Activated CD8-positive, alpha-beta memory T cell treated with anti-CD3 and anti-CD28 coated beads, Interleukin-2, amount 50 U/mL, for 24 hours (primary cell): ENCODE results near the gene CUX1.
"Not testable (repeated sequence)": the region's sequence is repeated elsewhere in the genome, so short reads cannot be mapped to it uniquely, and the experiment has no call there.

Source experiments
- DNase-seq: peaks from one replicate; pipeline ENCODE4 v3.0.0-alpha.2; 2020; ENCODE audit errors: extremely low read depth

CUX1 gene

DNA sequence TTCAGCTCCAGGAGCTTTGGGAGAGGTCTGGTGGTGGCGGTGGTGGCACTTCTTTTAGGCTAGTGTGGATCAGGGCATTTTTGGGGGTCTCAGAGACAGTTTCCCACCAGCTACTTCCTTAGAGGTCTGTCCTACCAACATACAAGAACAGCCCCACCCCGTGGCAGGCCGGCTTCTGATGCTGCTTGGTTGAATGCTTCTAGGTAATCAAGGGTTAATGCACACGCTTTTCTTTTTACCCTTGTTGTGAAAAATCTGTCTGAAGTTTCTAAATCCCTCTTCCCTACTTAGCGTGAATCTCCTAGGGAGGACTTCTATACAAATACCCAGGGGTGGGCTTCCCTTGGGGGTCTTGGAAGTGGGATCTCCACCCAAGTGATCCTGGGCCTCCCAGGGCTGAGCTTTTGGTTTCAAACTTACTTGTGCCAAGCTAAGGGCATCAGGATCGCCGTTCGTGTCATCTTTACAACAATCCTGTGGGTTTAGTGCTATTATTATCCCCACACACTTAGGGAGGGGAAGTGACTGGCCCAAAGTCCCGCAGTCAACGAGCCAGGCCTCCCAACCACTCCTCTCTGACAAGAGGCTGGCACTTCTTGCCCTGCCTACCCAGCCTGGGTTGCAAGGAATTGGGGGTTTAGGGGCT, 471.0 kb downstream of the CUX1 start:
- DNase-seq, result no peak

DNA sequence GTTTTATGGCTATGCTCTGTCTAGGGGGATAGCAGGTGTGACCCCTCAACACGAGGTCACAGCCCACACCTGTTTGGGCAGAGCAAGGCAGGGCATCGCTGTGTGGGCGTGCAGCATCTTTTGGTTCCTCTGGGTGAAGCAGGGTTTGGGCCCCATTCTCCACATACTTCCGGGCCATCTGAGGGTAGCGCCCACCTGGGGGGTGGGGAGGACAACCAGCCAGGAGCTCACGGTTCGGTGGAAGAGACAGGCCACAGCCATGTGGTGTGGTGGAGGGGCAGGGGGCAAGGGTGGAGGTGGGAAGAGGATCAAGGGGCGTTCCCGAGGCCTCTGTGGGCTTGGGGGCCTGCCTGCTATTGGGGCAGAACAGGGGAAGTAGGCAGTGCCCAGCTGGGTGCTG, 471.6 kb downstream of the CUX1 start:
- DNase-seq, result no peak

- DNase-seq, result no peak
These were observed 473.9 kb downstream of the CUX1 start for GRCh38 chr7:102291056-102291915.

- no peak for DNase-seq
These were observed 474.5 kb downstream of the CUX1 start for GRCh38 chr7:102291916-102292267.

- DNase-seq, result no peak
These were observed 475.7 kb downstream of the CUX1 start for GRCh38 chr7:102292813-102293798.

DNA sequence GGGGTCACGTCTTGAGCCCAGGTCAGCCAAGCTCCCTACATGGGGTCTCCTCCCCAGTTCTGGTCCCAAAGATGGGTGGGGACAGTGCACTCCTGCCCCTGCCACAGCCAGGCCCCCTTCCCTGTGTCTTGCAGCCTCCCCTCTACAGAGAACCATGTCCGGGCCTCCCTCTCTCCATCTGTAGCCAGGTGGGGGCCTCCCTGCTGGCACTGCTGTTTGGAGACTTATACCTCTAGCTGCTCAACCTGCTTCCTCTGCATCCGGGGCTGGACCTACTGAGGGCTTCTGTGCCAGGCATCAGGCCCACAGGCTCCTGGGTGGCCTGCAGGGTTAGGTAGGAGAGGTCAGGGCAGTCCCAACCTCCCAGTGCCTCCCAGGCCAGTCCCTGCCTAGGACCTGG, 477.2 kb downstream of the CUX1 start:
- DNase-seq, result no peak

DNA sequence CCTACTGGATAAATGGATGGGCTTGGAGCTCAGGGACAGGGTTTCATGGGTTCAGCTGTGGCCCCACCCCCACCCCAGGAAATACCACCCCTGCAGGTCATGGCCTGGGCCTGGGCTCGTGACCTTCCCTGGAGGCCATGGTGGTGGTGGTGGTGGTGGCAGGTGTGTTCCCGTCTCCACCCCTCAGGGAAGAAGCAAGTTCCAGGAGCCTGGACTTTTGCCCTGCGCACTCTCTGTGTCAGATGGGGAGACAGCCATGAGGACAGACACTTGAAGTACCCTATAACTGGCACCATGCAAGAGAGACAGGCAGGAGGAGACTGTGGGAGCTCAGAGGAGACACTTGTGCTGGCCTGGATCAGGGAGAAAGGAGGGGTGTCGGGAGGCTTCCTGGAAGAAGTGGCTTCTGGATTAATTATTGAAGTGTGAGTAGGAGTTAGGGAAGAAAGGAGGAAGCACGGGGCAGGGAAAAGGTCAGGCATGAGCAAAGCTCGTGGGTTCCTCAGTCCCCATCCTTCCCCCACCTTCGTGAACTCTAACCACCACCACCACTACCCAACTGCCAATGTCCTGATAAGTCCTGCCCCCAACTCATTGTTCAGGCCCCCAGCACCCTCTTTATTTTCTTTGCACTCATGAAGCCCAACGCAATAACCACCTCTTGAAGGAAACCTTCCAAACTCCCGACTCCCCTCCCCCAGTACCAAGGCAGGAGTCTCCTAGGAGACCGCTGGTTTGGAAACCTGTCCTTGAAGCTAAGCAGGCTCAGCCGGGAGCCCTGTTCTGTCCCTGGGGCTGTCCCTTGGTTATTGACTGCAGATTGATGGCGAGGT, 478.1 kb downstream of the CUX1 start:
- DNase-seq, result no peak

DNA sequence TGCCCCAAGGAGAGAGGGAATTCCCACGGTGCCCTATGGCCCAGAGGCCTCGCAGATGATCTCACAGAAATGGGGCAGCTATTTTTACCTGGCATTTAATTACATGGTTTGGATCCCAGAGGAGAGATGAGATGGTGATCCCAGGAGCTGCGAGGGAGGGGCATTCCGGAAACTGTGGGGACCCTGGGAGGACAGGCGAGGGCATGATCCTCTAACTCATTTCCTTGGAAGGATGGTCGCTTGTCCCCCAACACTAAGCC, 478.7 kb downstream of the CUX1 start:
- DNase-seq, result no peak

DNA sequence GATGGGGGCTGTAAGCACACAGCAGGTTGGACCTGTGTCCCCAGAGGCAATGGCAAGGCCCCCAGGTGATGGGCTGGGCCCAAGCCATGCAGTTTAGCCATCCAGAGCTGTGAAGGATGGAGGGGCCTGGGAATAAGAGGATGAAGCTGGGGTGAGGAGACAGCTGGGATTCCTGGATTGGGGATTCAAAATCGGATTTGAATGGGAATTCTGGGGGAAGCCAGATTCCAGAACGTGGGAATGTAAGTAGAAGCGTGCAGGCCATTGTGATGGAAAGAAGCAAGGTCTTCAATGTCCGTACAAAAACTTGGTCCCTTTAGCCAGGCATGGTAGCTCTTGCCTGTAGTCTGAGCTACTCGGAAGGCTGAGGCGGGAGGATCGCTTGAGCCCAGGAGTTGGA, 479.1 kb downstream of the CUX1 start:
- DNase-seq, result no peak

DNA sequence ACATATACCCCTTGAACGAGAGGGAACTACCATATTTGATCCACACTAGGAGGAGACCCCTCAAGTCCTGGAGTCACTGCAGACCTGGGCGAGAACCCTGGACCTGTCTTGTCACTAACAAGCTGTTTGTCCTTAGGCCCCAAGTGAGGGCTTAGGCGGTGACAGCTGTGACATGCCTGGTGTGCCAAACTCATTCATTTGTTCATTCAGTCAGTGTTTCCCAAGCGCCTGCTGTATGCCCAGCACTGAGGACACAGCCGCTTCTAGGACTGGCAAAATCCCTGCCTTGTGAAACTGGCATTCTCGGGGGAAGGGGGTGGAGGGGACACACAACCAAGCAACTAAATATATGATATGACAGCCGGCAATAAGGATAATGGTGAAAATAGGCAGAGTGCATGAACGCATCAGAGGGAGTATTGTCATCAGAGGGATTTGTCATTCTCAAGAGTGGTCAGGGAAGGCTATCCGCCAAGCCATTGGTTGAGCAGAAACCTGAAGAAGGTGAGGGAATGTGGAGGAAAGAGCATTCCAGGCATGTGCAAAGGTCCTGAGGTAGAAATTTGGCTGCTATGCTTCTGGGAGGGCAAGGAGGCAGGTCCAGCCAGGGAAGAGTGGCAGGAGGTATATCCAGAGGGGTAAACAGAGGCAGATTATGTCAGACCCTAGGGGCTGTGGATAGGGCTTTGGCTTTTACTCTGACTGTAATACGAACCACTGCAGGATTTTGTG, 480.2 kb downstream of the CUX1 start:
- no peak for DNase-seq

GRCh38 chr7:102300643-102301221, 483.3 kb downstream of the CUX1 start:
- DNase-seq, result no peak

DNA sequence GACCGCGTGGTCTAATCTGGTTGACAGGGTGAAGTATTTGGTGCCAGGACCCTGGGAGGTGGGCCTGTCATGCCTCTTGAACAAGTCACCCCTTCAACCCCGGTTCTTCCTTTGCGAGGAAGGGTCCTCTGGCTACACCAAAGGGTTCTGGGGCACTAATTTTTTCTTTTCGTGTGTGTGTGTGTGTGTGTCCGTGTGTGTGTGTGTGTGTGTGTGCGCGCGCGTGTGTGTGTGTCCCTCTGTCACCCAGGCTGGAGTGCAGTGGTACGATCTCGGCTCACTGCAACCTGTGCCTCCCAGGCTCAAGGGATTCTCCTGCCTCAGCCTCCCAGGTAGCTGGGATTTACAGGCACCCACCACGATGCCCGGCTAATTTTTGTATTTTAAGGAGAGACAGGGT, 483.9 kb downstream of the CUX1 start:
- not testable (repeated sequence) for DNase-seq

- DNase-seq, result no peak
These were observed 484.6 kb downstream of the CUX1 start for GRCh38 chr7:102302025-102302424.

DNA sequence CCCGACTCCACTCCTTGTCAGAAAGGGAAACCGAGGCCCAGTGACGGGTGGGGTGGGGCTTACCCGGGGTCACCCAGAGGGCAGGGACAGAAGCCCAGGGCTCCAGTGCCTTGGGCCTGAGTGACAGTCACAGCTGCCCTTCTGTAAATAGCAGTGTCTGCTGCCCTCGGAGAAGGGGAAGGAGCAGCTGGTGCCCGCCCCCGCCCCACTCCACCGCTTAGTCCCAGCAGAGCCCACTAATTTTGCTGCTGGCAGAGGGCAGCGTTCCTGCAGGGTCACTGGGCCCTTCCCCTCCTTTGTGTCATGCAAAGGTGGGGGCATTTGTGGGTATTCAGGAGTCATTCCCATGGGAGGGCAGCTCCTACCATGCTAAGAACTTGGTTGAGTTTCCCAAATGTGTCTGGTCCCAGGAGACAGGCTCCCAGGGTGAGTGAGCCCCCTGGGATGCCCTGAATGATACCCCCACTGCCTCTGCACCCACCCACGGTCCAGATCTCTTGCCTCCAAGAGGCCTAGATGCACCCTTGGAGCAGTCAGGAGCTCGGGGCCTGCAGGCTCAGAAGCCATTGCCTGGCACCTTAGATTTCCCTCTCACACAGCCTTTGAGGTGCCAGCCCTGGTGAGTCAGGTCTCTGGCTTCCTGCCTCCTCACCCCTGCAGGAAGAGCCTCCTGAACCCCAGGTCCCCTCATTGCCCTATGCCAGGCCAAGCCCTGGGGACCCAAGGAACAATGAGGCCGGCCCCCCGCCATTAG, 486.4 kb downstream of the CUX1 start:
- DNase-seq, result no peak

GRCh38 chr7:102304668-102305067, 487.2 kb downstream of the CUX1 start:
- no peak for DNase-seq

DNA sequence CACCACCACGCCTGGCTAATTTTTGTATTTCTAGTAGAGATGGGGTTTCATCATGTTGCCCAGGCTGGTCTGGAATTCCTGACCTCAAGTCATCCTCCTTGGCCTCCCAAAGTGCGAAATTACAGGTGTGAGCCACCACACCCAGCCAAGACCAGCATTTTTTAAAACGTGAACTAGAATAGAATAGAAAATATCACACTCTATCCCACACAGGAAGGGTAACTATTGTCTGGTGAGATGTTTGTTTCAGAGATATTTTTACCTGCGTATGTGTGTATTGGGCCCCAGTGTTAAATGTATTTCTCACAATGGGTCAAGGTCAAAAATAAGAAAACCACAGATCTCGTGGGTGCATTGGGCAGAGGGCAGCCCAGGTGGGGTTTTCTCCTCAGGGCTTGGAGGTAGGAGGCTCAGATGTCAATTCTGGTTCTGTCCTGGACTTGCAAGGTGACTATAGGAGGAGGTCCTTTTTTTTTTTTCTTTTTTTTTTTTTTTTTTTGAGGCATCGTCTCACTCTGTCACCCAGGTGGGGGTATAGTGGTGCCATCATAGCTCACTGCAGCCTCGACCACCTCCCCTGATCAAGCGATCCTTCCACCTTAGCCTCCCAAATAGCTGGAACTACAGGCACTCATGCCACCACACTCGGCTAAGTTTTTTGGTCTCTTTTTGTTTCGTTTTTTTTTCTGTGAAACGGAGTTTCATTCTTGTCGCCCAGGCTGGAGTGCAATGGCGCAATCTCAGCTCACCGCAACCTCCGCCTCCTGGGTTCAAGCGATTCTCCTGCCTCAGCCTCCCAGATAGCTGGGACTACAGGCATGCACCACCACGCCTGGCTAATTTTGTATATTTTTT, 488.2 kb downstream of the CUX1 start:
- no peak for DNase-seq

- DNase-seq, result no peak
These were observed 489.7 kb downstream of the CUX1 start for GRCh38 chr7:102306916-102307677.

GRCh38 chr7:102310414-102310815, 493.0 kb downstream of the CUX1 start:
- no peak for DNase-seq
